HepG2 (cell line): Measurements from ENCODE around the gene EIF1AD. TPM values are rescaled to one million over a fixed set of nuclear protein-coding genes. Genes with fewer than 3 reads are reported as not detected.

Experiments
- ATAC-seq: fragments of 200-7000 bp; cut with Tn5 transposase; 3 replicates; pipeline ENCODE4 v1.9.1; 2020; ENCODE audit warnings: mild to moderate bottlenecking, moderate library complexity
- BruUV-seq: library from RNA; stranded (reverse); fragments of 400-500 nt; replicated peaks from 2 replicates; lab custom pipeline; 2021; lab: Mats Ljungman, UMichigan
- CTCF ChIA-PET: fragments of 300-600 bp; formaldehyde crosslinking; extraction: SDS; loops from one replicate; lab custom pipeline; 2021; ENCODE audit warnings: low total read pairs, inconsistent platforms, low intra/inter-chr PET ratio; lab: Yijun Ruan, JAX
- POLR2A ChIA-PET: fragments of 350-600 bp; sonication (Branson Sonifier 250); formaldehyde crosslinking; loops from one replicate; lab custom pipeline; 2020; ENCODE audit warnings: antibody characterized with exemption, inconsistent platforms; lab: Yijun Ruan, JAX
- DNase-seq: peaks from one replicate; pipeline ENCODE4 v3.0.0-alpha.2; 2015; ENCODE audit warnings: low spot score
- FAIRE-seq: peaks from 3 replicates; lab custom pipeline; 2011; peaks lifted over from hg19 to GRCh38; lab: Jason Lieb, UNC
- H2AFZ ChIP-seq: one replicate; pipeline ENCODE4 v1.6.1; 2011; ENCODE audit warnings: low read length, inconsistent platforms
- H3K27ac ChIP-seq: fragments of 300-600 bp; 3 replicates; pipeline ENCODE4 v1.8.0; 2011; ENCODE audit warnings: mixed run types, mild to moderate bottlenecking, mixed read lengths, low read length, inconsistent platforms; ENCODE audit not compliant: insufficient read depth; ENCODE audit errors: extremely low read length
- H3K27me3 ChIP-seq, 2 experiments: fragments of 200-600 bp in 1 of 2; 2 replicates in 1 of 2; 3 replicates in 1 of 2; pipeline versions ENCODE4 v1.6.0 to v1.8.0; 2011; ENCODE audit warnings: low read length in 2 of 2, mild to moderate bottlenecking in 2 of 2, moderate library complexity in 2 of 2, inconsistent platforms in 1 of 2; ENCODE audit not compliant: insufficient read depth in 2 of 2, control insufficient read depth in 1 of 2
- H3K36me3 ChIP-seq, 2 experiments: fragments of 200-600 bp in 1 of 2; replicated peaks in 1 of 2; 2 replicates in 1 of 2; 3 replicates in 1 of 2; pipeline versions ENCODE4 v1.5.1 to v1.8.0; 2011; ENCODE audit warnings: low read length in 2 of 2, inconsistent platforms in 1 of 2; ENCODE audit not compliant: insufficient read depth in 2 of 2, control insufficient read depth in 1 of 2
- H3K4me1 ChIP-seq: 2 replicates; pipeline ENCODE4 v1.5.1; 2012; ENCODE audit warnings: low read length, inconsistent platforms; ENCODE audit not compliant: insufficient read depth
- H3K4me2 ChIP-seq: 2 replicates; pipeline ENCODE4 v1.6.0; 2011; ENCODE audit warnings: low read depth, low read length, inconsistent platforms
- H3K4me3 ChIP-seq, 3 experiments: fragments of 200-600 bp in 1 of 3; sonication (generic), shearing (Covaris generic) in 1 of 3; replicated peaks in 1 of 3; 2 replicates each; pipeline ENCODE4 v1.5.1; 2011 to 2016; ENCODE audit warnings: low read length in 3 of 3, inconsistent platforms in 2 of 3, low read depth in 2 of 3, mild to moderate bottlenecking in 2 of 3, control low read depth in 1 of 3, mixed read lengths in 1 of 3; ENCODE audit not compliant: insufficient read depth in 1 of 3
- H3K79me2 ChIP-seq: one replicate; pipeline ENCODE4 v1.6.1; 2011; ENCODE audit warnings: low read length, inconsistent platforms; ENCODE audit not compliant: insufficient read depth
- H3K9ac ChIP-seq: 2 replicates; pipeline ENCODE4 v1.6.0; 2011; ENCODE audit warnings: mild to moderate bottlenecking, low read depth, low read length, inconsistent platforms; ENCODE audit not compliant: insufficient read depth
- H3K9me3 ChIP-seq: 2 replicates; pipeline ENCODE4 v1.5.1; 2012; ENCODE audit warnings: mild to moderate bottlenecking, low read length
- H4K20me1 ChIP-seq: 2 replicates; pipeline ENCODE4 v1.6.0; 2011; ENCODE audit warnings: inconsistent platforms, mild to moderate bottlenecking, low read length, moderate library complexity; ENCODE audit not compliant: insufficient read depth
- ZFP90 ChIP-seq: sonication (generic); formaldehyde crosslinking; IDR thresholded peaks from 2 replicates; pipeline ENCODE4 v1.8.0; 2022; ENCODE audit warnings: missing genetic modification reagents, mild to moderate bottlenecking, inconsistent platforms, borderline replicate concordance
- ZFYVE20 ChIP-seq: sonication (generic); formaldehyde crosslinking; IDR thresholded peaks from 2 replicates; pipeline ENCODE4 v1.8.0; 2023; ENCODE audit warnings: low read depth, mild to moderate bottlenecking, moderate library complexity, missing genetic modification reagents, borderline replicate concordance
- ZNF280B ChIP-seq: sonication (generic); formaldehyde crosslinking; IDR thresholded peaks from 2 replicates; pipeline ENCODE4 v1.5.0; 2020; ENCODE audit warnings: missing genetic modification reagents, mild to moderate bottlenecking, borderline replicate concordance
- ZNF354B ChIP-seq: sonication (generic); formaldehyde crosslinking; IDR thresholded peaks from 2 replicates; pipeline ENCODE4 v1.8.0; 2022; ENCODE audit warnings: mild to moderate bottlenecking, missing genetic modification reagents
- WGBS: methylation state at CpG from one replicate; pipeline ENCODE4 v1.1.6; 2017; ENCODE audit warnings: low lambda C conversion rate; 5-methylcytosine and 5-hydroxymethylcytosine counted together
- in situ Hi-C: cut with HindIII; loops from 2 replicates; pipeline ENCODE4 v1.10.0; 2017; ENCODE audit warnings: low pct_unique_long_range_greater_than_20kb; ENCODE audit not compliant: extremely low pct_ligation_motif_present
- intact Hi-C: fragments of 100-400 bp; cut with micrococcal nuclease; formaldehyde crosslinking; loops from one replicate; pipeline ENCODE4 v1.10.0; 2022; ENCODE audit not compliant: unreplicated experiment
- polyA plus RNA-seq, 8 experiments: library from polyadenylated mRNA; depleted of rRNA in 3 of 8; stranded (reverse) in 7 of 8; unstranded in 1 of 8; fragments of >200 nt; fragmentation: Illumina TruSeq in 4 of 8; extraction: Trizol in 4 of 8; gene quantifications; 2 replicates each; pipeline versions ENCODE4 v1.2.1 to v1.2.3, GENCODE V29; 2011 to 2016; ENCODE audit warnings: low read depth in 4 of 8, missing spikeins in 1 of 8, mixed read lengths in 1 of 8; ENCODE audit not compliant: insufficient read depth in 1 of 8
- total RNA-seq, 5 experiments: library from RNA; depleted of rRNA; stranded (reverse); fragments of >200 nt; fragmentation: Illumina TruSeq; extraction: Trizol; gene quantifications; 2 replicates each; pipeline ENCODE4 v1.2.3, GENCODE V29; 2016; ENCODE audit warnings: low read depth in 1 of 5

The EIF1AD gene
- total and polyA plus RNA-seq, 2 of the 13 experiments (the other 11 are each of a cell fraction or from before 2014, with no cell fraction given) = 18.2 to 30.8 TPM

GRCh38 chr11:65987336-65987735, 14.6 kb downstream of the EIF1AD start:
- POLR2A ChIA-PET = no interaction called here
- 66% methylated on average over 9 of the region's 9 CpGs for WGBS
- Histone ChIP-seq H3K79me2 (no peaks in the 10 kb centered on the region), H2AFZ (no peak overlapping the region), H3K4me1 (peaks cover 15% of the 10 kb centered on the region), H3K9ac (no peak overlapping the region), H3K9me3 (no peaks in the 10 kb centered on the region), H3K4me3 (no peak overlapping the region), H3K4me2 (no peak overlapping the region), H3K27me3 (no peaks in the 10 kb centered on the region; a peak in 1 of 5 replicates), H3K27ac (no peak overlapping the region), H4K20me1 (no peaks in the 10 kb centered on the region), H3K36me3 (no peaks in the 10 kb centered on the region)
- in situ Hi-C loops = loop anchor here (5.0 to 10.0 kb wide), 2 partner anchors 105 to 273 kb away; partner anchors contain the start of gene KAT5
- CTCF ChIA-PET = interaction anchor here (3.0 kb wide), 1 partner anchor 103 kb away, joined by 77 read pairs; no protein-coding TSS in a partner anchor
- FAIRE-seq = no peak
- intact Hi-C loops = no loop called here
- no peak for ATAC-seq
- no peak for DNase-seq
- TF ChIP-seq ZFP90 (CRISPR knock-in tag) (no peak), ZFYVE20 (CRISPR knock-in tag) (no peak), ZNF280B (no peak)
- BruUV-seq = no TSS peak

GRCh38 chr11:65983589-65983987, 18.4 kb downstream of the EIF1AD start:
- H2AFZ ChIP-seq = no peak overlapping the region
- peak overlapping the region; percentile 20 for H3K4me2 ChIP-seq
- ChIA-PET POLR2A (no interaction called here), CTCF (no interaction called here)
- H3K4me3 ChIP-seq = peak overlapping the region in 1 of 3 experiments; percentile 23; a peak in 1 of 6 replicates
- peaks cover 15% of the 10 kb centered on the region for H3K4me1 ChIP-seq
- H3K79me2 ChIP-seq = no peaks in the 10 kb centered on the region
- intact Hi-C loops (no loop called here), in situ Hi-C loops (loop anchor here (10.0 kb wide), 1 partner anchor 269 kb away; the partner anchor contains the start of gene KAT5)
- no peak; the same call in none of the 3 replicates for ATAC-seq
- 0 out of 5 replicates have a peak, but pooled peaks cover 2 to 6% of the 10 kb centered on the region in 2 experiments for H3K36me3 ChIP-seq
- H3K9ac ChIP-seq = no peak overlapping the region
- no peak overlapping the region for H3K27ac ChIP-seq
- DNase-seq = no peak
- no TSS peak for BruUV-seq
- WGBS = 62% methylated on average over 3 of the region's 5 CpGs
- TF ChIP-seq ZNF354B (CRISPR knock-in tag) = no peak
- FAIRE-seq = no peak
- H4K20me1 ChIP-seq = no peaks in the 10 kb centered on the region
- no peaks in the 10 kb centered on the region; a peak in 1 of 5 replicates for H3K27me3 ChIP-seq
- no peaks in the 10 kb centered on the region for H3K9me3 ChIP-seq
